Measurements from ENCODE around the gene RAPGEFL1. TPM values are rescaled to one million over a fixed set of nuclear protein-coding genes. Genes with fewer than 3 reads are reported as not detected.
A peak's percentile ranks its signal among the peaks of the same experiment; 100 is the strongest.

RAPGEFL1 gene
- total RNA-seq, 1 experiment from 2014 or later: 1.5 TPM

DNA sequence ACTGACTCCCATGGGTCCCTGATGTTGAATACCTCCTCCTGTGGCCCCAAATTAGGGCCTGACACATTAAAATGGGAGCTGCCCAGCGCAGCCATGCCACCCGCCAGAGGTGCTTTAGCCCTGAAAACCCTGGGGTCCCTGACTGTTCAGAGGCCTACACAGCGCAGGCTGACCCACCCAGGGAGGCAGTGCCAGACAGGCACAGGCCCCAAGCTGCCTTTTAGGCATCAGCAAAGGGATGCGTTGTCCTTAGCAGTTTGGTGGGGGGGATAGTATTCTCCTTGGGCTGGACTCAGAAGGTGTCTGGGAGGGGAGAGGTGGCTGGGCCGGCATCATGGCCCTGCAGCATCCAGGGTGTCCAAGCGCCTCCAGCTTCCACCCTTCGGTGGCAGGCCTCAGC is 1.4 kb downstream of the RAPGEFL1 start:
- intact Hi-C loops (cut with micrococcal nuclease): no loop called here
- no peaks in the 10 kb centered on the region for H3F3A ChIP-seq (ENCODE audit: low read length, unreplicated experiment)
- no peaks in the 10 kb centered on the region for H3K79me2 ChIP-seq (ENCODE audit: low read length)
- H3K4me2 ChIP-seq (ENCODE audit: low read length): no peak overlapping the region
- POLR2A ChIA-PET (ENCODE audit: unreplicated experiment): no interaction called here
- BruUV-seq (replicated peaks): no TSS peak
- no peaks in the 10 kb centered on the region for H3K9me3 ChIP-seq (ENCODE audit: low read length)
- CTCF ChIA-PET: no interaction called here
- H3K9me2 ChIP-seq (replicated peaks; ENCODE audit: low read length): no peaks in the 10 kb centered on the region
- H4K20me1 ChIP-seq (ENCODE audit: low read length): no peaks in the 10 kb centered on the region
- no peak overlapping the region for H3K4me3 ChIP-seq (ENCODE audit: low read length)
- H3K27me3 ChIP-seq (ENCODE audit: low read length): no peaks in the 10 kb centered on the region
- H3K27ac ChIP-seq (ENCODE audit: low read length): no peak overlapping the region
- ATAC-seq (no peak), DNase-seq (no peak)
- H3K36me3 ChIP-seq (ENCODE audit: low read depth, low read length): no peaks in the 10 kb centered on the region
- no peak overlapping the region for H2AFZ ChIP-seq (ENCODE audit: low read length)
- TF ChIP-seq, protein P1, sequence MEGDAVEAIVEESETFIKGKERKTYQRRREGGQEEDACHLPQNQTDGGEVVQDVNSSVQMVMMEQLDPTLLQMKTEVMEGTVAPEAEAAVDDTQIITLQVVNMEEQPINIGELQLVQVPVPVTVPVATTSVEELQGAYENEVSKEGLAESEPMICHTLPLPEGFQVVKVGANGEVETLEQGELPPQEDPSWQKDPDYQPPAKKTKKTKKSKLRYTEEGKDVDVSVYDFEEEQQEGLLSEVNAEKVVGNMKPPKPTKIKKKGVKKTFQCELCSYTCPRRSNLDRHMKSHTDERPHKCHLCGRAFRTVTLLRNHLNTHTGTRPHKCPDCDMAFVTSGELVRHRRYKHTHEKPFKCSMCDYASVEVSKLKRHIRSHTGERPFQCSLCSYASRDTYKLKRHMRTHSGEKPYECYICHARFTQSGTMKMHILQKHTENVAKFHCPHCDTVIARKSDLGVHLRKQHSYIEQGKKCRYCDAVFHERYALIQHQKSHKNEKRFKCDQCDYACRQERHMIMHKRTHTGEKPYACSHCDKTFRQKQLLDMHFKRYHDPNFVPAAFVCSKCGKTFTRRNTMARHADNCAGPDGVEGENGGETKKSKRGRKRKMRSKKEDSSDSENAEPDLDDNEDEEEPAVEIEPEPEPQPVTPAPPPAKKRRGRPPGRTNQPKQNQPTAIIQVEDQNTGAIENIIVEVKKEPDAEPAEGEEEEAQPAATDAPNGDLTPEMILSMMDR (conservative IDR thresholded peaks at IDR 0.05; ENCODE audit: low read depth, low read length): no peak
- TF ChIP-seq EZH2 (IDR thresholded peaks at IDR 0.05; ENCODE audit: low read length, unreplicated experiment) (no peak), EZH2phosphoT487 (IDR thresholded peaks at IDR 0.05; ENCODE audit: borderline replicate concordance, low read length) (no peak)
- H3K9ac ChIP-seq (ENCODE audit: low read length): no peak overlapping the region
- no peaks in the 10 kb centered on the region for H3K4me1 ChIP-seq (ENCODE audit: insufficient read depth, low read length)

- Histone ChIP-seq H3K9me2 (replicated peaks; ENCODE audit: low read length) (no peaks in the 10 kb centered on the region), H3K36me3 (ENCODE audit: low read depth, low read length) (no peaks in the 10 kb centered on the region), H3K79me2 (ENCODE audit: low read length) (no peaks in the 10 kb centered on the region), H3K4me2 (ENCODE audit: low read length) (no peak overlapping the region), H3K27ac (ENCODE audit: low read length) (no peak overlapping the region), H3F3A (ENCODE audit: low read length, unreplicated experiment) (no peaks in the 10 kb centered on the region), H3K4me1 (ENCODE audit: insufficient read depth, low read length) (no peaks in the 10 kb centered on the region), H3K27me3 (ENCODE audit: low read length) (no peaks in the 10 kb centered on the region), H3K9me3 (ENCODE audit: low read length) (no peaks in the 10 kb centered on the region), H4K20me1 (ENCODE audit: low read length) (no peaks in the 10 kb centered on the region), H3K4me3 (ENCODE audit: low read length) (no peak overlapping the region), H3K9ac (ENCODE audit: low read length) (no peak overlapping the region), H2AFZ (ENCODE audit: low read length) (no peak overlapping the region)
- CTCF ChIA-PET: no interaction called here
- intact Hi-C loops (cut with micrococcal nuclease): no loop called here
- POLR2A ChIA-PET (ENCODE audit: unreplicated experiment): no interaction called here
- no peak for DNase-seq
- BruUV-seq (replicated peaks): no TSS peak
- TF ChIP-seq EZH2 (IDR thresholded peaks at IDR 0.05; ENCODE audit: low read length, unreplicated experiment) (no peak), EZH2phosphoT487 (IDR thresholded peaks at IDR 0.05; ENCODE audit: borderline replicate concordance, low read length) (no peak)
- peak; percentile 34; the same call in 1 of the 2 replicates for ATAC-seq
These were observed 2.8 kb downstream of the RAPGEFL1 start for GRCh38 chr17:40179923-40180659.

DNA sequence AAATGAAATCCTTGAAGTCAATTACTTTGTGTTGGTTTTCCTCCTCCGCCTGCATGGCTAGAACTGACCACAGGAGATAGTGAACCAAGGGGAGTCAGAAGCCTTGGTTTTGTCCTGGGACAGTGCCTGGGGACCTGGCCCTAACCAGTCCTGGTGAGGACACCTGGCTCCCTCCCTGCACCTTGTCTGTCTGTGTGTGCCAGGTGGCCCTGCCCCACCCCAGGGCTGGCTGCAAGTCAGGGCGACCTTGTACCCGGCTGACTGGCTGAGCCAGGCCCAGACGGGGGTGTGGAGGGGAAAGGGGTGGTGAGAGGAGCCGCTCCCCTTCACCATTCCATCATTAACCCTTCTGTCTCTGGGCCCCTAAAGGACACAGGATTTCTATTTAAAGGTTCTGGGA is 3.4 kb downstream of the RAPGEFL1 start:
- POLR2A ChIA-PET (ENCODE audit: unreplicated experiment): no interaction called here
- no peaks in the 10 kb centered on the region for H3F3A ChIP-seq (ENCODE audit: low read length, unreplicated experiment)
- intact Hi-C loops (cut with micrococcal nuclease): no loop called here
- CTCF ChIA-PET: no interaction called here
- BruUV-seq (replicated peaks): no TSS peak
- ATAC-seq (no peak), DNase-seq (no peak)
- H3K27me3 ChIP-seq (ENCODE audit: low read length): no peaks in the 10 kb centered on the region
- no peak overlapping the region for H3K4me3 ChIP-seq (ENCODE audit: low read length)
- H4K20me1 ChIP-seq (ENCODE audit: low read length): no peaks in the 10 kb centered on the region
- no peaks in the 10 kb centered on the region for H3K79me2 ChIP-seq (ENCODE audit: low read length)
- no peaks in the 10 kb centered on the region for H3K36me3 ChIP-seq (ENCODE audit: low read depth, low read length)
- H3K9me2 ChIP-seq (replicated peaks; ENCODE audit: low read length): no peaks in the 10 kb centered on the region
- TF ChIP-seq EZH2phosphoT487 (IDR thresholded peaks at IDR 0.05; ENCODE audit: borderline replicate concordance, low read length) (no peak), EZH2 (IDR thresholded peaks at IDR 0.05; ENCODE audit: low read length, unreplicated experiment) (no peak)
- TF ChIP-seq, protein P1 (conservative IDR thresholded peaks at IDR 0.05; ENCODE audit: low read depth, low read length): no peak
- no peak overlapping the region for H3K27ac ChIP-seq (ENCODE audit: low read length)
- no peak overlapping the region for H3K9ac ChIP-seq (ENCODE audit: low read length)
- H3K4me1 ChIP-seq (ENCODE audit: insufficient read depth, low read length): no peaks in the 10 kb centered on the region
- no peaks in the 10 kb centered on the region for H3K9me3 ChIP-seq (ENCODE audit: low read length)
- H2AFZ ChIP-seq (ENCODE audit: low read length): no peak overlapping the region
- H3K4me2 ChIP-seq (ENCODE audit: low read length): no peak overlapping the region

Data from PC-3 (cell line).